Coronary artery (tissue), 2 donors: ENCODE measurements around the gene POLR1D.

Experiments
- DNase-seq: peaks from one replicate; pipeline ENCODE4 v3.0.0-alpha.2; 2017; ENCODE audit warnings: low spot score
- H3K27ac ChIP-seq, 2 donors: fragments of 200-600 bp; sonication (generic); one replicate each; pipeline ENCODE4 v1.5.1; 2016 to 2019
- H3K4me3 ChIP-seq: fragments of 200-600 bp; sonication (generic); 2 replicates; pipeline ENCODE4 v1.5.1; 2016; ENCODE audit warnings: mild to moderate bottlenecking, moderate library complexity
- CTCF ChIP-seq: fragments of 200-600 bp; sonication (generic); IDR thresholded peaks from one replicate; pipeline ENCODE4 v1.5.1; 2019; ENCODE audit warnings: antibody characterized with exemption

POLR1D gene

GRCh38 chr13:27659145-27659865 lies 37.6 kb downstream of the POLR1D start:
- no peak overlapping the region for H3K4me3 ChIP-seq
- no peak for DNase-seq
- H3K27ac ChIP-seq = no peak overlapping the region
- no peak for TF ChIP-seq CTCF

DNA sequence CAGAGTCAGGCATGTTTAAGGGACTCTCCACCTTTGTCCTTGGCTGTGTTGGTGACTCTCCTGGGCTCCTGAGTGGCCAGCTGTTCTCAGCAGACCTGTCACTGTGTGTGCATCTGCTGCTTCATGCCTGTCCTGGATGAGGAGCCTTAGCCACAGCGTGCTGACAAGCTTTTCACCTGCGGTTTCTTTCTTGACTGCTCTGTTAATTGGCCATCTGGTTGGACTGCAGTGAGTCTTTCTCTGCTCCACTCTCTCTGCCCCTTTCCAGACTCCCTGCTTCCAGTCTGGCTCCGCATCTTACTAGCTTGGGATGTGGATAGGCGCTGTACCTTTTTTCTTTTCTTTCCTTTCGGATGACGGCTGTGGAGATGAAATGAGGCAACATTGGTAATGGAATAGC lies 38.8 kb downstream of the POLR1D start:
- Histone ChIP-seq H3K27ac (no peak overlapping the region), H3K4me3 (no peak overlapping the region)
- no peak for DNase-seq
- no peak for TF ChIP-seq CTCF

DNA sequence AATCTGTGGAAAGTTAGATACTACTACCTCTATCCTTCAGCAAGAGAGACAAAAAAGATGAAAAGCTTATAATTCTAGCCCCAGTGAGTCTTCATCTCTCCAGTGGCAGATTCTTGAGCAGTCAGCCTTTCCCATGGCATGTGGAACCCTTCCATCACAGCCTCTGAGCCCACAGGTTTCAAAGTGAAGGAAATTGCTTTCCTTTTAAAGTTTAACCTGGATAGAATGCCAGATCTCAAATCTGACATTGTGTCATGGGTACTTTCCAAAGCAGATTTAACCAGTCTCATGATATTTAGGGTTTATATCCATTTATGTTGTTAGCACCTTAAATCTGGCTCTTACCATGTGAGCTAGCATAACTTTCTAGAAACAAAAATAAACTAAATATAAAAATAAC lies 39.3 kb downstream of the POLR1D start:
- DNase-seq = no peak
- Histone ChIP-seq H3K4me3 (no peak overlapping the region), H3K27ac (no peak overlapping the region)
- TF ChIP-seq CTCF = no peak

GRCh38 chr13:27662738-27663470 lies 41.2 kb downstream of the POLR1D start:
- Histone ChIP-seq H3K27ac (no peak overlapping the region), H3K4me3 (no peak overlapping the region)
- no peak for TF ChIP-seq CTCF
- no peak for DNase-seq

- no peak for DNase-seq
- H3K4me3 ChIP-seq = no peak overlapping the region
- TF ChIP-seq CTCF = no peak
- H3K27ac ChIP-seq = no peak overlapping the region
Measured at GRCh38 chr13:27663947-27664346, 42.3 kb downstream of the POLR1D start.

DNA sequence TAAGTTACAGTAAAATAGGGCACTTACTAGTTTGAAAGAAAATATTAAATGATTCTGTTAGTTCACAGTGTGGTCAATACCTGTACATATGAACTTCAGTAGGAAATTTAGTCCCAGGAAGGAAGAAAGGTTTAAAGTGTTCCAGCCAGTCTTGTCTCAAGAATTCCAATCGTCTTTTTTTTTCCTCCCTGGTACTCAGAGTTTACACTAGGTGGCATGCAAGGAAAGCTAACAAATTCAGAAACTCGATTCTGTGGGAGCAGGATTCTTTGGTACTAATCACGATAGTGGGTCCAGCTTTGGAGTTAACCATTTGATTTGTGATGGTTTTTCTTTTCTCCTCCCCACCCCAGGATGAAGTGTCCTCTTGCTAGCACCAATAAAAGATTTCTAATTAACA lies 43.6 kb downstream of the POLR1D start:
- no peak for TF ChIP-seq CTCF
- DNase-seq = no peak
- Histone ChIP-seq H3K4me3 (no peak overlapping the region), H3K27ac (no peak overlapping the region)

GRCh38 chr13:27665761-27666160 lies 44.1 kb downstream of the POLR1D start:
- no peak for DNase-seq
- no peak for TF ChIP-seq CTCF
- no peak overlapping the region for H3K27ac ChIP-seq
- no peak overlapping the region for H3K4me3 ChIP-seq
